Right renal pelvis (tissue), 4 donors: ENCODE results near the gene KIRREL3. TPM values are rescaled to one million over a fixed set of nuclear protein-coding genes. Genes with fewer than 3 reads are reported as not detected.

Experiments used
- DNase-seq, 4 donors: peaks; one replicate each; pipeline ENCODE4 v3.0.0-alpha.2; 2013; ENCODE audit warnings: low read depth in 4 of 4, low spot score in 3 of 4, missing footprints in 1 of 4
- polyA plus RNA-seq, 4 donors: library from polyadenylated mRNA; unstranded; fragments of 120-200 nt; gene quantifications; one replicate each; pipeline ENCODE4 v1.2.1, GENCODE V29; 2013; ENCODE audit not compliant: insufficient read length in 4 of 4

KIRREL3 gene
- polyA plus RNA-seq, 4 donors: 1.4 to 2.3 (median 1.8) TPM

GRCh38 chr11:126687477-126687876 lies 313.1 kb downstream of the KIRREL3 start:
- DNase-seq: no peak

GRCh38 chr11:126686938-126687337 lies 313.6 kb downstream of the KIRREL3 start:
- DNase-seq: no peak

GRCh38 chr11:126683766-126684728 lies 316.5 kb downstream of the KIRREL3 start:
- DNase-seq: no peak

GRCh38 chr11:126682590-126682989 lies 318.0 kb downstream of the KIRREL3 start:
- no peak for DNase-seq

- DNase-seq: no peak
These were observed 319.9 kb downstream of the KIRREL3 start for GRCh38 chr11:126680700-126681099.

- DNase-seq: no peak
These were observed 320.4 kb downstream of the KIRREL3 start for GRCh38 chr11:126680131-126680530.

- no peak for DNase-seq
These were observed 321.5 kb downstream of the KIRREL3 start for GRCh38 chr11:126679033-126679432.

GRCh38 chr11:126676536-126676935 lies 324.0 kb downstream of the KIRREL3 start:
- no peak for DNase-seq

GRCh38 chr11:126673319-126673718 lies 327.3 kb downstream of the KIRREL3 start:
- no peak for DNase-seq

- no peak for DNase-seq
These were observed 331.2 kb downstream of the KIRREL3 start for GRCh38 chr11:126669416-126669815.

GRCh38 chr11:126664643-126665042 lies 335.9 kb downstream of the KIRREL3 start:
- DNase-seq: no peak

GRCh38 chr11:126663749-126664592 lies 336.6 kb downstream of the KIRREL3 start:
- no peak for DNase-seq

- no peak for DNase-seq
These were observed 338.4 kb downstream of the KIRREL3 start for GRCh38 chr11:126662035-126662790.

- no peak for DNase-seq
These were observed 339.7 kb downstream of the KIRREL3 start for GRCh38 chr11:126660761-126661425.

GRCh38 chr11:126660321-126660720 lies 340.2 kb downstream of the KIRREL3 start:
- DNase-seq: no peak

- DNase-seq: no peak
These were observed 342.1 kb downstream of the KIRREL3 start for GRCh38 chr11:126658306-126659056.

- no peak for DNase-seq
These were observed 344.8 kb downstream of the KIRREL3 start for GRCh38 chr11:126655807-126656128.

GRCh38 chr11:126654886-126655806 lies 345.4 kb downstream of the KIRREL3 start:
- no peak for DNase-seq
